Tracheal epithelial cell (primary cell): ENCODE data around the gene SPEM3. TPM values are rescaled to one million over a fixed set of nuclear protein-coding genes. Genes with fewer than 3 reads are reported as not detected.

ENCODE experiments used
- total RNA-seq: library from RNA; depleted of rRNA; stranded (reverse); fragments of >200 nt; gene quantifications from 2 replicates; pipeline ENCODE4 v1.2.1, GENCODE V29; 2014

Gene SPEM3
- total RNA-seq, result not detected in 2 replicates

DNA sequence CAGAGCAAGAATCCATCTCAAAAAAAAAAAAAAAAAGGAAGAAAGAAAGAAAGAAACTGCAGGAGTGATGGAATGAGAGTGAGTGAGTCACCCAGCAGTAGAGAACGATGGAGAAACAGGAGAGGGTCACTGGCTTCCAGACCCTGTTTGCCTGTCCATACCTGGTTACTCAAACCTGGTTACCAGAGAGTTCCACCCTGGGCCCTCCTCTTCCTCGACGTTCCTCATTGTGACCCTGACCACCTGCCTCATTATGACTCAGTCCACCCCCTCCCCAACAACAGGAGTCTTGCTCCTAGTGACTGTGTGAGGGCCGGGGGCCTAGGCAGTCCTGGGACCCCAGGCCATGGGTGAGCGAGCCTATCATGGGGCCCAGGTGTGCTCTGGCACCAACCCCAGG lies at the start of gene SPEM3:
SPEM3 (plus strand) TSS at position 301 of the 400 bp plus-strand sequence; CDS start at position 347, 46 bp downstream.

DNA sequence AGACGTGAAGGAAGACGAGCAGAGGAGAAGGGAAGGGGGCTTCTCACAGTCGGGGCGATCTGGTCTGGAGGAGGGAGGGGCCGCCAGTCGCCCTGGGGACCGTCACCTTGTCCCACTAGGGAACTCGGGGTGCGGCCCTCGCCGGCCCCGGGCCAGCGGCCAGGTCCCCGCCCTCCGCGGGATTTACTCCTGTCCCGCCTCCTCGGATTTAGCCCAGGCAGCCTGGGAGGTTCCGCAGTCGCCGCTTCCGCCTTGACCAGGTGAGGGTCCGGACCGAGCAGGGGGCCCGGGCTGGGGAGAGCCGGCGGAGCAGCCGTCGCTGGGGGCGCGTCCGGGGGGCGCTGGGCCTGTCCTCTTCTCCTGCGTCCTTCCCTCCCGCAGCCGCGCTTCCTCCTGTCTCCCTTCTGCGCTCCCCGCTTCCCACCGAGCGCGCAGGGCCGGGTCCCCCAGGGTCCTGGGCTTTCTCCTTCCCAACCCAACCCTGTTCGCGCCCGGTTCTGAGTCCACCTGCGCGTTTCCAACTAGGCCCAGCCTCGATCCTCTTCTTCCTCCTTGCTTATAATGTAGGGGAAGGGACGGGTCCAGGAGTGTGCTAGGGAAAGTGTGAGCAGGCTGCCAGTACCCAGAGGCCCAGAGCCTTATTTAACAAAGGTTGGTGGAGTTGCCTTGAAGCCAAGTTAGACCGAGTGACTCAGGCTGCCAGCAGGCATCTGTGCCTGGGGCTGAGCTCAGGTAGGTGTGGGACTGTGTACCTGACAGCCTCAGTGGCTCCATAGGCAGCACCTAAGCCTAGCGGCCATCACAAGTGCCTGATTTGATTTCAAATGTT lies 47.6 kb upstream of the SPEM3 start, which contains the start of gene TNK1:
TNK1 (plus strand) TSS at position 235 of the 829 bp plus-strand sequence. CDS start 1,838 bp downstream, outside the sequence.

DNA sequence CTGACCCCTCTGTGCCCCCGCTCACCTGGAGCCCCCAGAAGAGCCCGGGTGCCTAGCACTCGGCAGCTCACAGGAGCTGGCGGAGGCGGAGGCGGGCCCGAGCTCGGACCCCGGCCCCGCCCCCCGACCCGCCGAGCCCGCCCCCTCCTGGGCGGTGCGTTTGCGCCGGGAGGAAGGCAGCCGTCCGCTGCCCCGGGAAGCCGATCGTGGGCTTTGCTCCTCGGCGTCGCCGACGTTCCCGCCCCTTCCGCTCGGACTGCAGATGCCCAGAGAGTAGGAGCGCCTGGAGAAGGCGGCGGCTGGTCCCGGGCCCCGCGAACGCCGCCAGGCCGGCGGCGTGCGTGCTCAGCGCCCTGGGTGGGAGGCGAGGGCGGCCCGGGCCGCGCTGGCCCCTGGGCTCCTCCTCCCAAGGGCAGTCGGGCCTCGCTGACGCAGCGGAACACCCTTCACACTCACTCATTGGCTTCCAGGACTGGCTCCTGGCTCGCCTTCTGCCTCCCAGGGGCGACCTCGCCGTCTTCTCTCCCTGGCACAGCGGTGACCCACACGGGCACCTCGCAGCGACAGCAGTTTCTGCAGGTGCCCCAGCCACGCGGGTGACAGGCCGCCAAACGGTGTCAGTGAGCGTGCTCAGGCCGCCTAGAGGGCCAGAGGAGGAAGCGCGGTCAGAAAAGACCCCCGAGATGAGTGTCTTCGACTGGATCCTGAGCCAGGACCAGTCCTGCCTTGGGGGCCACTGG lies 34.0 kb upstream of the SPEM3 start, which contains the start of gene PLSCR3:
PLSCR3 (minus strand) TSS at position 74 of the 740 bp plus-strand sequence. CDS start 415 bp downstream, outside the sequence.

DNA sequence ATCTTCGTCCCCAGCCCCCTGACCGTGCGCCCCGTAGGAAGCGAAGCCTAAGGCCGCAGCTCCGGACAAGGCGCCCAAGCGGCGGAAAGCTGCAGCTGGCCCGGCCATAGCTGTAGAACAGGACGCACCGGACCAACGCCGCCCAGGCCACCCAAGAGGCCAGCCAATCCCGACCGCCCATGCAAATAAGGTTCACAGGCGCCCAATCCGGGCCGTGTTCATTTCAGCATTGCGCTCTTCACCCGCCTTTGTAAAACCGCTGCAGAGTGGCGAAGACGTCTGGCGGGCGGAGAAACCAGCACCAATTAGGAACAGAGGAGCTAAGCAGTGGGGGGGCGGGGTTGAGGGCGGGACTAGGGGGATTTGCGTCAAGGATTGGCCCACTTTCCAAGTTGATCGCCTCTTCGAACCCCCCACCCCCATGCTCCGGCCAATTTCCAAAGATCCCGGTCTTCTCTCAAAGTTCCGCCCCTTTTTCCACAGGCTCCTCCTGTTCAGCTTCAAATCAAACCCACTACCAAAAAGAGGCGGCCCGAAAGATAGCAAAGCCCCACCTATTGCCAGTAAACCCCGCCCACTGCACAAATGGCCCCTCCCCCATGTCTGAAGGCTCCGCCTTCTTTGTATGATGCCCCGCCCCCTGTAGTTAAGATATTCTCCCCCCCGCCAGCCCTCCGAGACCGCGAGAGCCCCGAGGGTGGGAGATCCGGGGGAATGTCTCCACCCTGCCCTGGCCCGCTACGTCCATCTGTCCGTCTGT lies 24.5 kb upstream of the SPEM3 start, which contains the start of gene TMEM256:
TMEM256 (minus strand) TSS at position 121 of the 760 bp plus-strand sequence; CDS start at position 108, 13 bp downstream.

DNA sequence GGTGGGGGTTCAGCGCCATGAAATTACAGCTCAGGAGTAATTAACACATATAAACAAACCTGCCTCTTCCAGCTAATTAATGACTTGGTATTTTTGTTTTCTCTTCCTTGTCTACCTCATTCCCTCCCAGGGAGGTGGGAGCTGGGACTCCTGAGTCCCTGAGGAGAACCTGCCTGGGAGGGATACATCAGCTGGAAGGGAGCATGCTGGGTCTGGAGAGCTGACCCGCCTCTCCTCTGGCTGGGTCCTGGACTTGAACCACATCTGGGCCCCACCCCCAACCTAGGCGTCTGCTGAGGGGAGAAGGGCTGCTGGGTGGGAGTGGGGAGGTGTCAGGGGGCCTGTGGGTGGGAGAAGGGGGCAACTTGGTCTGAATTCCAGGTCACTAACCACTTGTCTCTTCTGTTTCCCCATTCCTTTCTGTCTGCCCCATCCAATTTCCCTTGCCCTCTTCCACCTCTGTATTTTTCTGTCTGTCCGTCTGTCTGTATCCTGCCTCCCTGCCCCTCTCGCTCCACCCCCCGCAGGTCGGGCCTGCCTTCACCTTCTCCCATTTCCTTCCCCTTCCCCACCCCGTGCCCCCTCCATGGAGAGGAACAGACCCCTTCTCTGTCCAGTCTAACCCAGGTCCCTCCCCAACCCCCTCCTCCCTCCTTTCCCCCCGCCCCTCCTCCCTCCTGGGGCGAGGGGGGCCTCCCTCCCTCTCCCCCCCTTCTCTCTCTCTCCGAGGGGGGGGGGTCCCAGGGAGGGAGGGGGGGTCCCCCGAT lies 21.0 kb upstream of the SPEM3 start, which contains the start of gene NLGN2:
NLGN2 (plus strand) TSS at position 361 of the 767 bp plus-strand sequence. CDS start 411 bp downstream, outside the sequence.

DNA sequence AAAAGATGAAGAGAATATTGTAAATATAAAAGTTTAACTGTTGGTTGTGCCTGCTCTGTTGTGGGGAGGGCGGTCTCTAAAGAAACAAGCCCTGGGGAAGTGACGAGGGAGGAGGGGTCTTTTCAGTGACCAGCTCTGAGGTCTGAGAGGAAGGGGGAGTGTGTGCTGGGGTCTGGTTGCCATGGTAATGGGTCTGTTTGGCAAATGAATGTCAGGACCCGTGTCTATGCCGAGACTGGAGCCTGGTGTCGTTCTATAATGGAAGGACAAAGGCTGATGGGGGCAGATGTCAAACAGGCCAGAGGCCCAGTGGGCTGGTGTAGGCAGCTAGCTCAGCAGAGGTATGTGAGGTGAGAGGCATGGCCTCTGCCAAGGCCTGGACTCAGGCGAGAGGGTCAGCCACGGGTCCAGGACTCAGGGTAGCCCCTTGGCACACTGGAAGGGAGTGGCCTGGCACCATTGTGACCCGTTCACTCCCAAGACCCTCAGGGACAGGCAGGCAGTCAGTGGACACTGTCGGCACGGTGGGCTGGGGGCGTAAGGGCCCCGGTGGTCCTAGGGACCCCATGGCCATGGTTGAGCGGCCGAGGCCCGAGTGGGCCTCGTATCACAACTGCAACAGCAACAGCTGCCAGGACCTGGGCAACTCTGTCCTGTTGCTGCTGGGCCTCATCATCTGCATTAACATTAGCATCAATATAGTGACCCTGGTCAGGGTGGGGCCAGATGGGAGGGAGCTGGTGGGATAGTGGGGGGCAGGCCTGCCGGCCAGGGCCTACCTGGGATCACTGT lies 8.6 kb upstream of the SPEM3 start, which contains the start of gene SPEM1:
SPEM1 (plus strand) TSS at position 506 of the 792 bp plus-strand sequence; CDS start at position 567, 61 bp downstream.

DNA sequence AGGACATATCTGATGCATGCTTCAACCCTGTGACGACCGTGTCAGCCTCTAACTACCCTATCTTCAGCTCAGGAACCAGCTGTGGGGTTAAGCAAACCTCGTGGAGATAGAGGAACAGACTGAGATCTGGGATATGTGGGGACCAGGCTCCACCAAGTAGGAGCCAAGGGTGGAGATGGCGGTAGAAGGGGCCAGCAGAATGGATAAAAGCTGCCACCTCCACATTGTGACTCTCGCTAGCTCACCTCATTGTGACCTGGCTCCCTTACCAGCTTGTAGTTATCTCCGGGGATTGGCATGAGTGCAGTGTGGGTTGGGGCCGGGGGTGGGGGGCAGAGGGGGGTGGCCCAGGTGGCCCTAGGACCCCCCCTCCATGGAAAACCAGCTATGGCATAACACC lies 3.3 kb upstream of the SPEM3 start, which contains the start of gene SPEM2:
SPEM2 (plus strand) TSS at position 301 of the 400 bp plus-strand sequence; CDS start at position 374, 73 bp downstream.

DNA sequence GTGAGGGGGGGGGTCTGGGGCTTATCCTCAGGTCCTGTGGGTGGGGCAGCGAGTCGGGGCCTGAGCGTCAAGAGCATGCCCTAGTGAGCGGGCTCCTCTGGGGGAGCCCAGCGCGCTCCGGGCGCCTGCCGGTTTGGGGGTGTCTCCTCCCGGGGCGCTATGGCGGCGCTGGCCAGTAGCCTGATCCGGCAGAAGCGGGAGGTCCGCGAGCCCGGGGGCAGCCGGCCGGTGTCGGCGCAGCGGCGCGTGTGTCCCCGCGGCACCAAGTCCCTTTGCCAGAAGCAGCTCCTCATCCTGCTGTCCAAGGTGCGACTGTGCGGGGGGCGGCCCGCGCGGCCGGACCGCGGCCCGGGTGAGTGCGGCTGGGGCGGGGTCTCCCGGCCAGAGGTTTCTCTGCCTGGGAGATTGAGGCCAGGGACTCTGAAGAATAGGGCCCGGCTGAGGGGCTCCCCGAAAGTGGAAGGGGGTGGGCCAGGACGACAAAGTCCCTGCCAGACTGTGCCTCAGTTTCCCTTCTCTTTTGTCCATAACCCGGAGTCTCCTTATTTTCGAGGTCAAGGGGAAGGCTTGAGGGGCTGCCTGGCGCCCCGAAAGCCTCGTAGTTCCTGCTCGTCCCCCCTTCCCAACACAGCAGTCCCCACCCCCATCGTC lies 10.9 kb downstream of the SPEM3 start, which contains the start of gene FGF11:
FGF11 (plus strand) TSS at position 51 of the 651 bp plus-strand sequence; CDS start at position 160, 109 bp downstream.

DNA sequence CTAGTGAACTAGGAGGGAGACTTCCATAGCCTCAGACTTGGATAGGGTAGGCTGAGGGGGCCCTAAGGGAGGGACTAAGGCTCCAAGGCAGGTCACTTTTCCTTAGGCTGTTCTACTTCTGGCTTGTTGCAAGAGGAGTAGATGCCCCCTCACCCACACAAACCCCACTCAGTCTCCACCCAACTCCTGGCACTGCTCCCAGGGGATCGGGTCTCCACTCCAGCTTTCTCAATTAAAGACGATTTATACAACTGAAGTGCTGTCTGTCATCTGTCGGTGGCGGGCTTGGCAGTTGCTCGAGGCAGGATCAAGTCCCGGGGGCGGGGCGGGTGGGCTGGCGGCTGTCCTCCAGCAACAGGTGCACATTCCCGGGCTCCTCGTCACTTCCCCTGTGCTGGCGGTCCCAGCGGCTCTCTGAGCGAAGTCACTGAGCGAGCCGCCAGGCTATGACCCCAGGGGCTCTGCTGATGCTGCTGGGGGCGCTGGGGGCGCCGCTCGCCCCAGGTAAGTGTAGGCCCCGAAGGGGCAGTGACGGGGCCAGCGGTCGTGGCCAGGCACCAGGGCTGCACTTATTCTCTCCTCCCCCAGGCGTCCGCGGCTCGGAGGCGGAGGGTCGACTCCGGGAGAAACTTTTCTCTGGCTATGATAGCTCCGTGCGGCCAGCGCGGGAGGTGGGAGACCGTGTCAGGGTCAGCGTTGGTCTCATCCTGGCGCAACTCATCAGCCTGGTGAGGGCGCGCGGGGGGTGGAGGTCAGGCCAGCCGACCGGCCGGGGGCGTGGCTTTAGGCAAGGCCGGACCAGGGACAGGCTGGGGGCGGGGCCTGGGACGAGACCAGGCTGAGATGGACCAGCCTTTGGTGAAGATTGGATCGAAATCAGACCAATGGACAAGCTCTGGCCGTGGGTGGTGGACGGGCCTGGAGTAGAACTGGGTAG lies 16.3 kb downstream of the SPEM3 start, which contains the start of gene CHRNB1:
CHRNB1 (plus strand) TSS at position 380 of the 937 bp plus-strand sequence; CDS start at position 447, 67 bp downstream.

DNA sequence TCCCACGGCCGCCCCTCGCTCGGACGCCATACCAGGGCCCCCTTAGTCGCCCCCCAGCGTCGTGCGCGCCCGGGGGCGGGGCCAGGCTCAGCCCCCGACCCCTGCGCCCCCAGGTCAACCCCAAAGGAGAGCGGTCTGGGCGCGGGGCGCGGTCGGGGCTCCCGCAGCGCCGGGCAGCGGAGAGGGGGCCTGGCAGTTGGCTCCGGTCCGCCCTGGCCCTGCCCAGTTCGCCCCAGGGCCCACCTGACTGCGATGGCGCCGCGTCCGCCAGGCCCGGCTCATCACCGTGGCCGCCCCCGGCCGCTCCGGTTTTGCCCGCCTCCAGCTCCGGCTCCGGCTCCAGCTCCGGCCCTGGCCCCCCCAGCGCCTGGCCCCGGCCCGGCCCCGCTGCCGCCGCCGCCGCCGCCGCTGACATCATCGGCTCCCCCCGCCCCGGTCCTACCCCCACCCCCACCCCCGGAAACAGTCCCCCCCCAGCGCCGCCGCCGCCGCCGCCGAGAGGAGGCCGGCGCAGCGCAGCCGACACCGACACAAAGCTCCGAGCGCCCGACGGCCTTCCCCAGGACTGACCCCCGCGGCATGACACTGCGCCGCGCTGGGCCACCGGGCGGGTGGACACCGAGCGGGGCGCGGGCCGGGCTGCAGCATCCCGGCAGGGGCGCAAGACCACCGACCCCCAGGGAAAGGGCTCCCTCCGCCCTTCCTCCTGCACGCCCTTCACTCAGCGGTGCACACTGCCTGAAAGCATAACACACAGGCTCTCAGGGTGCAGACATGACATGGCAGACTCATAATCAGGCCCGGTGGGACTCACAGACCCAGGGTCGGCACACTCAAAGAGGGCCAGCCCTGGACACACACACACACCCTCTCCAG lies 50.8 kb downstream of the SPEM3 start, which contains the start of gene ZBTB4:
ZBTB4 (minus strand) TSS at position 419 of the 876 bp plus-strand sequence. CDS start 12,830 bp downstream, outside the sequence.

DNA sequence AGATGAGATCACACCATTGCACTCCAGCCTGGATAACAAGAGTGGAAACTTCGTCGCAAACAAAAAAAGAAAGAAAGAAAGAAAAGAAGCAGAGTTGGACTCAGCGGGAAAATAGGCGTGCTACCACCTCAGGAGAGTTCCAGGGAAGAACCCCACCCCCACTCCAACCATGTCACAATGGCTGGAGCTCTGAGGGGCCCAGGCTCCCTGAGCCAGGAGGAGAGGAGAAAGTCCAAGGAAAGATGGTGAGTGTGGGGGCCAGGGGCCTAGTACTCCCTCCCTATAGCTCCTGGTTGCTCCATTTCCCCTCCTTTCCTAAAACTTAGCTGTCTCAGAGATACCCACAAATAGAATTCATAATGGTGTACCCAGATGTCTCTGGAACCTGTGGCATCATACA lies 52.6 kb downstream of the SPEM3 start, which contains the start of gene SLC35G6:
SLC35G6 (plus strand) TSS at position 172 of the 400 bp plus-strand sequence; CDS start at position 243, 71 bp downstream.

Other genes starting within 250 kb of the SPEM3 start
- gene ASGR1, start 249.5 kb upstream of the SPEM3 start, total RNA-seq, result 0.64 TPM in 1 of 2 replicates, not detected in the other
- gene DLG4, start 209.0 kb upstream of the SPEM3 start, total RNA-seq, result 1.9 and 6.0 TPM in 2 replicates
- 252 and 304 TPM in 2 replicates for gene ACADVL, start 208.9 kb upstream of the SPEM3 start, total RNA-seq
- gene DVL2, start 194.3 kb upstream of the SPEM3 start, total RNA-seq, result 45.5 and 66.3 TPM in 2 replicates
- gene PHF23, start 189.4 kb upstream of the SPEM3 start, total RNA-seq, result 24.9 and 36.4 TPM in 2 replicates
- 109 and 134 TPM in 2 replicates for gene GABARAP, start 186.4 kb upstream of the SPEM3 start, total RNA-seq
- gene CTDNEP1, start 177.1 kb upstream of the SPEM3 start, total RNA-seq, result 20.5 and 25.4 TPM in 2 replicates
- gene ELP5, start 176.6 kb upstream of the SPEM3 start, total RNA-seq, result 14.5 TPM in 2 replicates
- gene CLDN7, start 166.4 kb upstream of the SPEM3 start, total RNA-seq, result 223 and 297 TPM in 2 replicates
- 0.24 TPM in 1 of 2 replicates, not detected in the other for gene SLC2A4, start 147.1 kb upstream of the SPEM3 start, total RNA-seq
- 0.43 and 0.96 TPM in 2 replicates for gene YBX2, start 134.2 kb upstream of the SPEM3 start, total RNA-seq
- gene EIF5A, start 121.2 kb upstream of the SPEM3 start, total RNA-seq, result 273 and 472 TPM in 2 replicates
- 32.2 and 33.7 TPM in 2 replicates for gene GPS2, start 113.5 kb upstream of the SPEM3 start, total RNA-seq
- 14.5 and 17.6 TPM in 2 replicates for gene NEURL4, start 99.5 kb upstream of the SPEM3 start, total RNA-seq
- gene ACAP1, start 92.3 kb upstream of the SPEM3 start, total RNA-seq, result 0.21 and 1.9 TPM in 2 replicates
- 28.1 and 54.0 TPM in 2 replicates for gene KCTD11, start 76.7 kb upstream of the SPEM3 start, total RNA-seq
- gene TMEM95, start 73.7 kb upstream of the SPEM3 start, total RNA-seq, result not detected in 2 replicates
- gene TNK1, start 47.8 kb upstream of the SPEM3 start, total RNA-seq, result 9.9 and 11.9 TPM in 2 replicates
- gene PLSCR3, start 34.3 kb upstream of the SPEM3 start, total RNA-seq, result 15.8 and 35.2 TPM in 2 replicates
- 125 and 144 TPM in 2 replicates for gene TMEM256, start 24.8 kb upstream of the SPEM3 start, total RNA-seq
- gene NLGN2, start 21.0 kb upstream of the SPEM3 start, total RNA-seq, result 1.9 TPM in 2 replicates
- gene SPEM1, start 8.5 kb upstream of the SPEM3 start, total RNA-seq, result not detected in 2 replicates
- not detected in 2 replicates for gene SPEM2, start 3.2 kb upstream of the SPEM3 start, total RNA-seq
- 13.4 and 28.7 TPM in 2 replicates for gene TMEM102, start 6.6 kb downstream of the SPEM3 start, total RNA-seq
- gene FGF11, start 10.7 kb downstream of the SPEM3 start, total RNA-seq, result 23.7 and 32.8 TPM in 2 replicates
- 6.2 and 8.7 TPM in 2 replicates for gene CHRNB1, start 16.2 kb downstream of the SPEM3 start, total RNA-seq
- gene ZBTB4, start 50.8 kb downstream of the SPEM3 start, total RNA-seq, result 16.4 and 22.4 TPM in 2 replicates
- not detected in 2 replicates for gene SLC35G6, start 52.6 kb downstream of the SPEM3 start, total RNA-seq
- gene POLR2A, start 55.5 kb downstream of the SPEM3 start, total RNA-seq, result 40.7 and 46.7 TPM in 2 replicates
- gene TNFSF12, start 120.2 kb downstream of the SPEM3 start, total RNA-seq, result 2.2 and 4.0 TPM in 2 replicates
- gene TNFSF13, start 129.9 kb downstream of the SPEM3 start, total RNA-seq, result 5.3 and 8.2 TPM in 2 replicates
- gene SENP3, start 133.1 kb downstream of the SPEM3 start, total RNA-seq, result 102 and 137 TPM in 2 replicates
- gene CD68, start 150.8 kb downstream of the SPEM3 start, total RNA-seq, result 12.8 and 21.3 TPM in 2 replicates
- 92.1 and 93.3 TPM in 2 replicates for gene MPDU1, start 155.0 kb downstream of the SPEM3 start, total RNA-seq
- gene SOX15, start 161.2 kb downstream of the SPEM3 start, total RNA-seq, result 30.6 and 59.9 TPM in 2 replicates
- 42.8 and 59.8 TPM in 2 replicates for gene FXR2, start 186.0 kb downstream of the SPEM3 start, total RNA-seq
- gene SAT2, start 199.0 kb downstream of the SPEM3 start, total RNA-seq, result 24.9 and 27.0 TPM in 2 replicates
- 0.43 and 0.48 TPM in 2 replicates for gene SHBG, start 201.3 kb downstream of the SPEM3 start, total RNA-seq
- gene ATP1B2, start 222.1 kb downstream of the SPEM3 start, total RNA-seq, result not detected in 2 replicates